SU-DHL-6 (cell line): ENCODE measurements around the gene C17orf58.

Experiments used
- EZH2phosphoT487 ChIP-seq: fragments of 200-600 bp; sonication (generic), shearing (Covaris generic); conservative IDR thresholded peaks from 2 replicates; pipeline ENCODE4 v1.6.1; 2018; ENCODE audit warnings: mild to moderate bottlenecking, antibody characterized with exemption, low read length, moderate library complexity, mixed read lengths
- TF ChIP-seq, protein P1 (sequence below): fragments of 200-600 bp; sonication (generic); IDR thresholded peaks from one replicate; pipeline ENCODE4 v1.5.1; 2017; ENCODE audit warnings: antibody characterized with exemption, mild to moderate bottlenecking, low read length, moderate library complexity; ENCODE audit not compliant: insufficient read depth, poor library complexity, severe bottlenecking

- no peak for TF ChIP-seq EZH2phosphoT487
- TF ChIP-seq, protein P1, sequence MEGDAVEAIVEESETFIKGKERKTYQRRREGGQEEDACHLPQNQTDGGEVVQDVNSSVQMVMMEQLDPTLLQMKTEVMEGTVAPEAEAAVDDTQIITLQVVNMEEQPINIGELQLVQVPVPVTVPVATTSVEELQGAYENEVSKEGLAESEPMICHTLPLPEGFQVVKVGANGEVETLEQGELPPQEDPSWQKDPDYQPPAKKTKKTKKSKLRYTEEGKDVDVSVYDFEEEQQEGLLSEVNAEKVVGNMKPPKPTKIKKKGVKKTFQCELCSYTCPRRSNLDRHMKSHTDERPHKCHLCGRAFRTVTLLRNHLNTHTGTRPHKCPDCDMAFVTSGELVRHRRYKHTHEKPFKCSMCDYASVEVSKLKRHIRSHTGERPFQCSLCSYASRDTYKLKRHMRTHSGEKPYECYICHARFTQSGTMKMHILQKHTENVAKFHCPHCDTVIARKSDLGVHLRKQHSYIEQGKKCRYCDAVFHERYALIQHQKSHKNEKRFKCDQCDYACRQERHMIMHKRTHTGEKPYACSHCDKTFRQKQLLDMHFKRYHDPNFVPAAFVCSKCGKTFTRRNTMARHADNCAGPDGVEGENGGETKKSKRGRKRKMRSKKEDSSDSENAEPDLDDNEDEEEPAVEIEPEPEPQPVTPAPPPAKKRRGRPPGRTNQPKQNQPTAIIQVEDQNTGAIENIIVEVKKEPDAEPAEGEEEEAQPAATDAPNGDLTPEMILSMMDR, result no peak
Measured at GRCh38 chr17:67970783-67971182, 25.5 kb downstream of the C17orf58 start.
